Heart right ventricle (tissue), 16 donors: Measurements from ENCODE around the gene CALM1. TPM values are rescaled to one million over a fixed set of nuclear protein-coding genes. Genes with fewer than 3 reads are reported as not detected.

Source experiments
- ATAC-seq, 8 donors: fragments of 200-7000 bp; cut with Tn5 transposase; one replicate each; pipeline ENCODE4 v1.9.1; 2020; ENCODE audit warnings: mild to moderate bottlenecking in 8 of 8, moderate library complexity in 8 of 8, moderate number of reproducible peaks in 1 of 8
- DNase-seq, 2 donors: peaks; one replicate each; pipeline ENCODE4 v3.0.0-alpha.2; 2020
- H3K27ac ChIP-seq, 10 donors: fragments of 200-600 bp; sonication (generic) in 2 of 10; one replicate each; pipeline versions ENCODE4 v1.5.0 to v1.8.0; 2020 to 2022; ENCODE audit warnings: mild to moderate bottlenecking in 3 of 10
- H3K27me3 ChIP-seq, 7 donors: fragments of 200-600 bp; one replicate each; pipeline ENCODE4 v1.8.0; 2021 to 2022; ENCODE audit warnings: mild to moderate bottlenecking in 2 of 7
- H3K36me3 ChIP-seq, 9 donors: fragments of 200-600 bp; sonication (generic) in 1 of 9; one replicate each; pipeline versions ENCODE4 v1.5.0 to v1.8.0; 2020 to 2022; ENCODE audit warnings: mild to moderate bottlenecking in 2 of 9
- H3K4me1 ChIP-seq, 9 donors: fragments of 200-600 bp; sonication (generic) in 1 of 9; one replicate each; pipeline versions ENCODE4 v1.5.0 to v1.8.0; 2020 to 2022; ENCODE audit warnings: mild to moderate bottlenecking in 4 of 9
- H3K4me3 ChIP-seq, 10 donors: fragments of 200-600 bp; sonication (generic) in 2 of 10; one replicate each; pipeline versions ENCODE4 v1.5.0 to v1.8.0; 2020 to 2022; ENCODE audit warnings: mild to moderate bottlenecking in 7 of 10, moderate library complexity in 2 of 10
- H3K9me3 ChIP-seq, 11 donors: fragments of 200-600 bp in 10 of 11; sonication (generic) in 2 of 11; one replicate each; pipeline versions ENCODE4 v1.5.0 to v1.8.0; 2013 to 2022; ENCODE audit warnings: mild to moderate bottlenecking in 2 of 11, control low read depth in 1 of 11, moderate library complexity in 1 of 11
- CTCF ChIP-seq, 9 donors: fragments of 200-600 bp; sonication (generic) in 2 of 9; IDR thresholded peaks; one replicate each; pipeline versions ENCODE4 v1.5.0 to v1.8.0; 2021 to 2022; ENCODE audit warnings: antibody characterized with exemption in 9 of 9, mild to moderate bottlenecking in 5 of 9, moderate library complexity in 1 of 9
- WGBS, 2 donors: extraction: QIAGEN DNeasy Blood & Tissue Kit; methylation state at CpG; one replicate each; pipeline ENCODE4 v1.1.7; 2013; ENCODE audit warnings: inconsistent platforms in 1 of 2; 5-methylcytosine and 5-hydroxymethylcytosine counted together
- intact Hi-C, 10 donors: fragments of 100-400 bp; cut with DNase I; formaldehyde crosslinking; loops; one replicate each; pipeline versions ENCODE4 v1.11.1 to v1.14.2; 2022
- polyA plus RNA-seq, 2 donors: library from polyadenylated mRNA; stranded (reverse); fragments of 200-250 nt; gene quantifications; one replicate each; pipeline ENCODE4 v1.2.3, GENCODE V29; 2013
- total RNA-seq, 10 donors: library from RNA; stranded (reverse); fragmentation: NEBNext Ultra II Directional in 3 of 10; extraction: Animal tissue kit (Norgen Biotek cat#: 25700) in 3 of 10; gene quantifications; one replicate each; pipeline versions ENCODE4 v1.2.1 to v1.2.4, GENCODE V29; 2021 to 2023
- donor health status: Arrhythmogenic right ventricular cardiomyopathy.
- donor health status: ischemic (EF 13 %, LVEDD 7.1; RV severe dilation, severe dysfunction).
- donor health status: healthy with polysubstance abuse.
- donor health status: DM: no; HTN: yes; CAD: no.
- donor health status: DM: no; HTN: no; CAD: no.
- donor health status: ischemic (EF 25% LVEDD 6.9; RV normal size, moderate dysfunction).
- donor health status: ischemic (EF 25% LVEDD 5.7; RV mildly dilated, moderate dysfunction).
- donor health status: healthy.
- donor health status: DM: yes; HTN: yes; CAD: no.
- donor health status: Ischemic cardiomyopathy.
- donor health status: ischemic (EF 35%, LVEDD 5.7; RV mildly dilated, moderate dysfunction).
- donor health status: nonischemic (EF 11% LVEDD 7.7; RV severe dilation, severe dysfunction).
- donor health status: DM: yes; HTN: yes; CAD: no.
- donor health status: PGD.
- donor health status: ischemic (EF 29% LVEDD 5.4; RV normal size, mild dysfunction).
- donor health status: nonischemic (EF 23%, LVEDD 6.1; RV moderate dilation, normal function).

Gene CALM1
- total and polyA plus RNA-seq, 12 donors, result 293 to 787 (median 444) TPM

GRCh38 chr14:90361865-90362557 lies 34.8 kb upstream of the CALM1 start:
- no peak overlapping the region for H3K27ac ChIP-seq
- H3K4me3 ChIP-seq, result no peak overlapping the region
- H3K36me3 ChIP-seq, result no peaks in the 10 kb centered on the region
- H3K4me1 ChIP-seq, result no peaks in the 10 kb centered on the region
- H3K27me3 ChIP-seq, result peaks cover 0 to 7% (median 0%) of the 10 kb centered on the region in 7 donors
- intact Hi-C loops, result no loop called here
- H3K9me3 ChIP-seq, result no peaks in the 10 kb centered on the region
- WGBS, 2 donors, result 86 to 87% methylated on average over 7 of the region's 7 CpGs
- ATAC-seq (no peak), DNase-seq (no peak)
- no peak for TF ChIP-seq CTCF (IDR thresholded peaks at IDR 0.05)

- Histone ChIP-seq H3K4me3 (no peak overlapping the region), H3K9me3 (no peaks in the 10 kb centered on the region), H3K27ac (no peak overlapping the region), H3K27me3 (peaks cover 0 to 7% (median 0%) of the 10 kb centered on the region in 7 donors), H3K36me3 (no peaks in the 10 kb centered on the region), H3K4me1 (no peaks in the 10 kb centered on the region)
- no peak for TF ChIP-seq CTCF (IDR thresholded peaks at IDR 0.05)
- intact Hi-C loops, result no loop called here
- DNase-seq (no peak), ATAC-seq (no peak)
- 85 to 87% methylated on average over 4 of the region's 4 CpGs for WGBS, 2 donors
Observed at GRCh38 chr14:90362558-90362896, 34.3 kb upstream of the CALM1 start.

GRCh38 chr14:90368946-90369721 lies 27.7 kb upstream of the CALM1 start:
- intact Hi-C loops, result no loop called here
- H3K27me3 ChIP-seq, result peaks cover 0 to 2% (median 0%) of the 10 kb centered on the region in 7 donors
- DNase-seq (no peak), ATAC-seq (no peak)
- peak in 5 of 9 donors; percentile 3 to 39 (median 26) for TF ChIP-seq CTCF (IDR thresholded peaks at IDR 0.05)
- WGBS, 2 donors, result 66 to 67% methylated on average over 1 of the region's 1 CpG
- no peaks in the 10 kb centered on the region for H3K9me3 ChIP-seq
- H3K4me1 ChIP-seq, result no peaks in the 10 kb centered on the region
- no peak overlapping the region for H3K27ac ChIP-seq
- H3K4me3 ChIP-seq, result no peak overlapping the region
- no peaks in the 10 kb centered on the region for H3K36me3 ChIP-seq

GRCh38 chr14:90373887-90374286 lies 22.9 kb upstream of the CALM1 start:
- no peaks in the 10 kb centered on the region for H3K36me3 ChIP-seq
- no peak for TF ChIP-seq CTCF (IDR thresholded peaks at IDR 0.05)
- no peaks in the 10 kb centered on the region for H3K4me1 ChIP-seq
- intact Hi-C loops, result loop anchor here in 1 of 10 donors (10.0 kb wide), 1 partner anchor 59 kb away; no protein-coding TSS in a partner anchor
- ATAC-seq (no peak), DNase-seq (no peak)
- 71 to 93% methylated on average over 6 of the region's 6 CpGs for WGBS, 2 donors
- H3K27ac ChIP-seq, result no peak overlapping the region
- no peaks in the 10 kb centered on the region for H3K9me3 ChIP-seq
- H3K27me3 ChIP-seq, result no peaks in the 10 kb centered on the region
- H3K4me3 ChIP-seq, result no peak overlapping the region
